HG03457 (cell line): ENCODE measurements around the gene LRRK1.
A peak's percentile ranks its signal among the peaks of the same experiment; 100 is the strongest.

ENCODE experiments used
- ATAC-seq: cut with Tn5 transposase; IDR thresholded peaks from one replicate; pipeline ENCODE4 v1.9.1; 2021; ENCODE audit warnings: moderate number of reproducible peaks; ENCODE audit not compliant: unreplicated experiment

LRRK1 gene

DNA sequence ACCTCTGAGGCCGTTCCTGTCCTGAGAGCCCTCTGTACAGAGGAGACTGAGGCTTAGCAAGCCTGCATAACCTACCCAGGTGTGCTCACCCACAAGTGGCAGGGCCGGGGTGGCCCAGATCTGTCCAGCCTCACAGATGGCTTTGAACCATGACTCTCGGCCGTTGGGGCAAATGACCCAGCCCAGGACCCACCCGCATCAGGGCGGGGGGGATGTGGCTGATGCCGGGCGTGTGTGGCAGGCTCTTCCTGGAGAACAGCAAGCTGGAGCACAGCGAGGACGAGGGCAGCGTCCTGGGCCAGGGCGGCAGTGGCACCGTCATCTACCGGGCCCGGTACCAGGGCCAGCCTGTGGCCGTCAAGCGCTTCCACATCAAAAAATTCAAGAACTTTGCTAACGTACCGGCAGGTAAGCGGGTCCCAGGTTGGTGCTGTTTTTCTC, 133.5 kb downstream of the LRRK1 start:
- ATAC-seq, result no peak

DNA sequence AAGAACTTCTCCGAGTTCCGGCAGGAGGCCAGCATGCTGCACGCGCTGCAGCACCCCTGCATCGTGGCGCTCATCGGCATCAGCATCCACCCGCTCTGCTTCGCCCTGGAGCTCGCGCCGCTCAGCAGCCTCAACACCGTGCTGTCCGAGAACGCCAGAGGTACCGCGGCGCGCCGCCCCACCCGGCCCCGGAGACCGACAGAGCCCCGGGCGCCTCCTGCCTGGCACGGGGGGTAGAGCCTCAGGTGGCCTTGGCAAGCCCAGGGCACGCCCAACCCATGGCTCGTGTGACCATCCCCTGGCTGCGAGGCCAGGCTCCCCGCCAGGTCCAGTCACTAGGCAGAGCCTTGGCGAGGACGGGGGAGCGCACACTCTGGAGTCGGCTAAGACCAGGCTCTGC, 134.1 kb downstream of the LRRK1 start:
- no peak for ATAC-seq

DNA sequence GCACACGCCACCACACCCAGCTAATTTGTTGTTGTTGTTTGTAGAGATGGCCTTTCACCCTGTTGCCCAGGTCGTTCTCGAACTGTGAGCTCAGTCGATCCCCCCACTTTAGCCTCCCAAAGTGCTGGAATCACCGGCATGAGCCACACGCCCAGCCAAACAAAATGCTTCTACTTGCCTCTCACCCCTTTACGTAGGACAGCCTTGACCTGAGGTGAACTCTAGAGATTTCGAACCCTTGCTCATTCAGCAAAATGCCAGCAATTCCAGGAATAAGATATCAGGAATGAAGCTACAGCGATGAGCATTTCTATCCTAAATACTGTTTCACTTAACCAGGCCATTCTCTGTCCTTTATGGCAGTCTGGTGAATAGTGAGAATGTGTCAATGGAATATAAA, 135.0 kb downstream of the LRRK1 start:
- no peak for ATAC-seq

DNA sequence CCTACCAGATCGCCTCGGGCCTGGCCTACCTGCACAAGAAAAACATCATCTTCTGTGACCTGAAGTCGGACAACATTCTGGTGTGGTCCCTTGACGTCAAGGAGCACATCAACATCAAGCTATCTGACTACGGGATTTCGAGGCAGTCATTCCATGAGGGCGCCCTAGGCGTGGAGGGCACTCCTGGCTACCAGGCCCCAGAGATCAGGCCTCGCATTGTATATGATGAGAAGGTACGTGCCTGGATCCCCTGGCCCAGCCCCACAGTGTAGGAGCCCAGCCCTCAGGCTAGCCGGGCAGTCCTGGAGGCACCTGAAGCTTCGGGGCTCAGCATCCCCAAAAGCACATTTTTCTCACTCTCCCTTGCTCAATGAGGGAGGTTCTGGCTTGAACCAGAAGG, 135.8 kb downstream of the LRRK1 start:
- ATAC-seq, result no peak

DNA sequence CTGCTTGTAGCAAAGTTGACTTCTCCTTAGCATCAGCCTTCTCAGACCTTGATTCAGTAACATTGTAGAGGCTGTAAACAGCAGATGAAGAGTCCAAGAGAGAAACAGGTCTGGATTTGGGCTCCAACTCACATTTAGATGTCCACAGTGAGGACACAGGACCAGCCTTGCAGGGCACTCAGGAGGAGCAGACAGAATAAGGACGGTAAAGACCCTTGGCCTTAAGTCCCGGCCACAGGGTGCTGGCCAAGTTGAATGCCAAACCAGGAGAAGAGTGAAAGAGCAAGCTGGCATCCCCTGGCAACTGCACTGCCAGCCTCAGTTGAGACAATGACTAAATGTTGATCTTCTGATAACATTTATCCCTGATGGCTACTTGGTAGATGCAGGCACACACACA, 136.3 kb downstream of the LRRK1 start:
- no peak for ATAC-seq

DNA sequence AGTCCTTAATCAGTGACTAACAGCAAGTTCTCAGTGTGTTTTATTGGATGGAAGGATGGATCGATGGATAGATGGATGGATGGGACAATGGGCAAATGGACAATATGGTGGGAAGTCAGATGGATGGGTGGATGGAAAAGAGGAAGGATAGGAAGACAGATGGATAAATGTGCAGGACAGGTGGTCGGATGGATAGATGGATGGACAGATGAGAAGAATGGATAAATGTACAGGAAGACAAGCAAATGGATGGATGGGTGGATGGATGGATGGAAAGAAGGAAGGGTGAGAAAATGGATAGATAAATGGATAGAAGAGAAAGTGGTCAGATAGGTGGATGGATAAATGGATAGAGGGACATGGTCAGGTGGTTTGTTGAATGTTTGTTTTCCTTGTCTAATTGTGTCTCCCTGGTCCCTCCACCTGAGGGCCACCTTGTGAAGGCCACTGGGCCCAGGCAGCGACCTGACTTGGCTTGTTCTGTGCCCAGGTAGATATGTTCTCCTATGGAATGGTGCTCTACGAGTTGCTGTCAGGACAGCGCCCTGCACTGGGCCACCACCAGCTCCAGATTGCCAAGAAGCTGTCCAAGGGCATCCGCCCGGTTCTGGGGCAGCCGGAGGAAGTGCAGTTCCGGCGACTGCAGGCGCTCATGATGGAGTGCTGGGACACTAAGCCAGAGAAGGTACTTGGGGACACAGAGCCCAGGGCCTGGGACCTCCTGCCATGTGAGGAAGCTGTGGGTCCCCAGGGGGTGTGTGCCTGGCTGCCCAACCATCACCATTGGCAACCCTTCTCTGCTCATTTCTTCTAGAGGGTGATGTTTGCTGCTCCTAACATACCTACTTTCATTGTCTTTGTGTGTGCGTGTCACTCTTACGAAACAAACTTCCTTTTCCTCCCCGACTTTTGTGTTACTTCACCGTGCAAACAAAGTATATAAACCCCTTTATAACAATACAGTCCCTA, 137.5 kb downstream of the LRRK1 start:
- no peak for ATAC-seq

DNA sequence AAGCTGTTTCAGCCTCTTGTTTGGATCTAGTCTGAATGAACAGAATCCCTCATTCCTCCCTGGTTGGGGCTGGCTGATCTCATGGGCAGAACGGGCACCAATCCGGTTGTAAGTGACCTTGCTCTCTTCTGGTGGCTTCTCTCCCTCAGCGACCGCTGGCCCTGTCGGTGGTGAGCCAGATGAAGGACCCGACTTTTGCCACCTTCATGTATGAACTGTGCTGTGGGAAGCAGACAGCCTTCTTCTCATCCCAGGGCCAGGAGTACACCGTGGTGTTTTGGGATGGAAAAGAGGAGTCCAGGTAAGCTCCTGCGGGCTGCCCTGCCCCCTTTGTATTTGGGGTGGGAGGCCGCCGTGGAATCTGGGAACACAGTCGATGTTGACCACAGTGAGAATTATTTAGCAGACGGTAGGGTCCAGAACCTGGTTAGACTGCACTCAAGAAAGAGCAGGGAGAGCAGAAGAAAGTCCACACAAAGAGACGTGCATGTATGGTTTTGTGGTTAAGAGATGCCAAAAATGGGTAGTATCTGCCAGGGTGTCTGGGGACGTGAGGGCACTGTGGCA, 138.8 kb downstream of the LRRK1 start:
- no peak for ATAC-seq

DNA sequence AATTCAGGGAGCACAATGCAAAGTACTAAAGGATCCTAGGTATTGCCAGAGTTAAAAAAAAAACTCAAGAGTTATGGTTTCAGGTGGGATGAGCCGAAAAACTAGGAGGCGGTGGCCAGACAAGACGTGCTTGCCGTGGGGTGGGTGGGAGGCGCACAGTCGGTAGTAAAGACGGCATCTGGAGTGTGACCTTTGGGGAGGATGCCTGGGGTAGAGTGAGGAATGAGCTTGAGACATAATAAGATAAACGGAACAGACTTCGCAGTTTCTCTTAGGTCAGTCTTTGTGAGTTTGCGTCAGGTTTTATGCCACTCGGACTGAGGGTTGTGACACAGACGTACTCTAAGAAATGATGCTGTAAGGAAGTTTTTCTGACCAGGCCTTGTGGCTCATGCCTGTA, 139.6 kb downstream of the LRRK1 start:
- no peak for ATAC-seq

DNA sequence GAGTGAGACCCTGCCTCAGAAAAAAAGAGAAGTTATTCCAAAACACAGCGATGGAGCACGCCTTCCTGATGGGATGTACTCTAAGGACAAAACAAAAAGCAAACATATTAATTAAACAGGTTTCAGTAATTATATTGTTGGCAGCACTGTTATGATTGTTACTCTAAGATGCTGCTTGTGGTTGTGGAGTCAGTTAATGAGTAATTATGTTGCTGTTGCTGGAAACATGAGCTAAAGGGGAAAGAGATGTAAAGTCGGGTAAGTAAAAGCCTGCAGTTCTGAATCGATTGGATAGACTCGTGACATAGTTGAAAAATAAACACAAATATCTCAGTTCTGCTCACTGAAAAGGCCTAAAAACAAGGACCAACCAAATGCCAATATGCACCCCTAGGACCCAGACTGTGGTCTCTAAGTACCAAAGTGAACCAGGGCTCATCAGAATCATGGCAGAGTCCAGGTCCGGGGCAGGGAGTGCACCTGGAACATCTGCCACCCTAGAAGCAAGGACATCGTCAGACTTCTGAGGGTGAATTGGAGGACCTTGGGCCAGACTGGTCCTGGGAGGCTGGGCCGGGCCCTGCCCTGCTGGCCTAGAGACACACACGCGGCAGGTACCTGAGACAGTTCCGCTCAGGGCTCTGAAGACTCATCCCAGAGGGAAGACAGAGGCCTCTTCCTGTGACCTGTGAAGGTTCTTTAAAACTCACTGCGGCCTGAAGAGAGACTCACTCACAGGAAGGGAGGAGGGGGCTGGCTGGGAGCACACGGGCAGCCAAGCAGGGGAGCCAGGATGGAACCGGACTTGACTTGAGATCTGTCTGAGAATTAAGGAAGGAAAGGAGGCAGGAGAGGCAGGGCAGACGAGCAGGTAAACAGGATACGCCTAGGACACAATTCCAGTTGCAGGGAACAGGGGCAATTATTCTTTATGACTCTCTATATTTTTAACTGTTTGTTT, 140.5 kb downstream of the LRRK1 start:
- ATAC-seq, result no peak

DNA sequence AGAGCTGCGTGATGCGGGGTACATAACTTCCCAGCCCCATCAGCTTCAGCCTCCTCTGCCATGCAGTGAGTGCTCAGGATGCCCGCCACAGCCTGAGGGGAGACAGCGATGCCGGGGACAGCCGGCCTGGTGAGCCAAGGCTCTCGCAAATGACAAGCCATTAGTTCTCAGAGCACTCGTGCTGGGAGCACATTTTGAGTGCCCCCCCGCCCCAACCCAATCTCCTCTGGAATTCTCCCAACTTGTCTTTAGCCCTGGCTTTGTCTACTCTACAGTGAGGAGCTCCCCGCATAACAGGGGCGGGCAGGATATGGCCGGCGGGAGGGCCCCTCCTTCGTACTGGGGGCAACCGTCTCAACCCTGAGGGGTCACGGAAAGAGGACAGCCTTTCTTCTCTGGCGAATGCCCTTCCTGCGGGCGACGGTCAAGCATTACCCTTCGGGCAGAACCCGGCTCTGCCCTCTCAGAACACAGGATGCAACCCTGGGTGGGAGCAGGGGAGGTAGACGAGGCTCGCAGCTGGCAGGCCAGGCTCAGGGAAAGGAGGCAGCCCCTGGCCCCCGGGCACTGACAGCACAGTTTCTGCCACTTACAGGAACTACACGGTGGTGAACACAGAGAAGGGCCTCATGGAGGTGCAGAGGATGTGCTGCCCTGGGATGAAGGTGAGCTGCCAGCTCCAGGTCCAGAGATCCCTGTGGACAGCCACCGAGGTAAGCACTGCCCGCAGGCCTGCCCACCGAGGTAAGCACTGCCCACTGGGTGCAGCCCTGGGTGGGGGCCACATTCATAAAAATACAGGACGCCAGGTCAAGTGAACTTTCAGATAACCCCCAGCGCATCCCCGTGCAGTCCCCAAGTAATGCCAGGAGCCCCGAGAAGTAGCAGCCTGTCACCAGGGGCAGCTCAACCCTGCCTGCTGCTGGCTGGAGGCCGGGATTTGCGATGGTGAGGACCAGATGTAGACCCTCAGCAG, 141.7 kb downstream of the LRRK1 start:
- ATAC-seq, result no peak

DNA sequence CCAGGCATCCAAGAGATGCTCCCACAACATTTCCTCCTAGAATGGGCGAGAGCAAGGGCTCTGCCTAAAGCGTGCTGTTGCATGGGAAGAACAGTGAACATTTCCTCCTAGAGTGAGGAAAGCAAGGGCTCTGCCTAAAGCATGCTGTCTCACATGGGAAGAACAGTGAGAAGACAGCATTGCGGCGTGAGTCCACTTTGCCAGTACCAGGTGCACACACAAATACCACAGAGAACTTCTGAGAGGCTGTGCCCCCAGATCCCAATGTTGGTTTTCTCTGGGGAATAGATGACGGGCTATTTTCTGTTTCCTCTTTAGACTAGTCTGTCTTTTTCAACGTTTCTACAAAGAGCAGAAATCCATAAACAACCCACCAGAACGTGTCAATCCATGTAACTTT, 142.9 kb downstream of the LRRK1 start:
- no peak for ATAC-seq

DNA sequence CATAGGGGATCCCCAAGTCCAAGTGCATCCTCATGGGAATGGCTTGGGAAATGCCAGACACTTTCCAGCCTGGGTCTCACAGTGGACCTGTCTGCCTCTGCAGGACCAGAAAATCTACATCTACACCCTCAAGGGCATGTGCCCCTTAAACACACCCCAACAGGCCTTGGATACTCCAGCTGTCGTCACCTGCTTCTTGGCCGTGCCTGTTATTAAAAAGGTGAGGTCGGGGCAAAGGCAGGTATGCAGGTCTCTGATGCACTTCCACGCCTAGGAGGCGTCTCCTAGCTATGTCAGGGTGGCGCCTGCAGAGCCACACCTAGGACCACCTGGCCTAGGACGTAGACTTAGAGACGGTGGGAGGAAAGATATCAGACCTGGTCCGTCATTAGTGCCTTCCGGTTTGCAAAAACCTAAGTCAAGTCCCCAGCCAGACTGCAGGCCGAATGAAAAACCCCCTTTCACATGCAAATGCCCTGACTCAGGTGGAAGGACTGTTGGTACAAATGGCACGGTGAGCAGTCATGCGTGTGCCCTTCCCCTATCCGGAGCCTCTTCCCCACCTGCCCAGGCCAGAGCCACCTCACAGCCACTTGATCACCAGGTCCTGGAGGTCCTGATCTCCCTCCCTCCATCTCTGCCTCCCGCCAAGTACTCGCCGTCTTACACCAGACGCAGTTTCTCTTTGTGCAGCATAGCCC, 143.5 kb downstream of the LRRK1 start:
- peak; percentile 53 for ATAC-seq

DNA sequence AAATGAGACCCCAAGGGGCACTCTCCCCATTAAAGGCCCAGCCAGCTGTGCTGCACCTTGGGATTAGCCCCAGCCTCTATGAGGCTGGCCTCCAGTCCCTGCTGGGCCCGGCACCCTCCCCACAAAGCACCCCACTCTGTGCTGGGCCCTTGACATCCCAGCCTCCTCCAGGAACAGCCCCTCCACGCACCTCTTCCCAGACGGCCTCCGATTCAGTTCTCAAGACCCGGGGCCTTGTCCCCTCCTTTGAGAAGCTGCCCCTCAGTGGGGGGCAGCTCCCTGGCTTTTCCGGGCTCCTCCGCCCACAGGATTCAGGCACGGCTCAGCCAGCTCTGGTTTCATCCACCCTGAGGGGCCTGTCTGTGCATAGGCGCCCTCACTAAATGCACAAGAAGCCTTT, 144.1 kb downstream of the LRRK1 start:
- ATAC-seq, result no peak

DNA sequence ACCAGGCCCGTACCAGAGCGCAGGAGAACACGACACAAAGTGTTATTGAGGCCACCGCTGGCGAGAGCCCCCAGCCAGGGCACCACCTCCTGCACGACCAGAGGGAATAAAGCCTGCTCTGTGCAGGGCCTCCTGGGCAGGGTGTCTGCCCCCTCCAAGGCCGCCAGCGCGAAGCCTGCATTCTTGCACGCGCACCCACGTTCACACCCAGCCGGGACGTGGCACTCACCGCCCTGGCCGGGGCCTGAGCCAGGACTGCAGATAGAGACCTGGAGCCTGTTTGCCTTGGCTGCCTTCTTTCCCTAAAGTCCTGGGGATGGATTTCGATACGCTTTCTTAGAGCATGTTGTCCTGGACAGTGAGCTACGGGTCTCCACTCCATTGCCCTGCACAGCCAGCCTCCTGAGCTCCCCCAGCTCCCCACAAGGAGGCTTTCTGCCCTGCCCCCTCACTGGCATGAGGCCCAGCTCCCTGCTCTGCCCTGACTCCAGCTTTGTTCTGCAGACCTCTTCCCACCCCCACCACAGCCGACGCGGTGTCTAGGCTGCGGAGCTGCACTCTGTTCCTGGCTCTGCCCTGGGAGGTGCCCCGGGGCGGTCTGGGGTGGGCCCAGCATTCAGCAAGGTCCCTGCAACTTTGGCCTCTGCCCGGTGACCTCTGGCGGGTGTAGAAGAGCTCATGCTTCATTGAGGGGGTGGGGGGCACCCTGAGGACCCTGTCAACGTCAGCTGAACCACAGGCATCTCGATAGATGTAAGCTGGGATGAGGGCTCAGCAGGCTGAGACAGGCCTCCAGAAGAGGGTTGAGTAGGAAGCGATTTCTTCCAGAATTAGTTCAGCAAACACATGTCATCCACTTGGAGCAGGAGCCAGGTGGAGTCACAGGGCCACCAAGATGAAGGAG, 145.0 kb downstream of the LRRK1 start:
- no peak for ATAC-seq

DNA sequence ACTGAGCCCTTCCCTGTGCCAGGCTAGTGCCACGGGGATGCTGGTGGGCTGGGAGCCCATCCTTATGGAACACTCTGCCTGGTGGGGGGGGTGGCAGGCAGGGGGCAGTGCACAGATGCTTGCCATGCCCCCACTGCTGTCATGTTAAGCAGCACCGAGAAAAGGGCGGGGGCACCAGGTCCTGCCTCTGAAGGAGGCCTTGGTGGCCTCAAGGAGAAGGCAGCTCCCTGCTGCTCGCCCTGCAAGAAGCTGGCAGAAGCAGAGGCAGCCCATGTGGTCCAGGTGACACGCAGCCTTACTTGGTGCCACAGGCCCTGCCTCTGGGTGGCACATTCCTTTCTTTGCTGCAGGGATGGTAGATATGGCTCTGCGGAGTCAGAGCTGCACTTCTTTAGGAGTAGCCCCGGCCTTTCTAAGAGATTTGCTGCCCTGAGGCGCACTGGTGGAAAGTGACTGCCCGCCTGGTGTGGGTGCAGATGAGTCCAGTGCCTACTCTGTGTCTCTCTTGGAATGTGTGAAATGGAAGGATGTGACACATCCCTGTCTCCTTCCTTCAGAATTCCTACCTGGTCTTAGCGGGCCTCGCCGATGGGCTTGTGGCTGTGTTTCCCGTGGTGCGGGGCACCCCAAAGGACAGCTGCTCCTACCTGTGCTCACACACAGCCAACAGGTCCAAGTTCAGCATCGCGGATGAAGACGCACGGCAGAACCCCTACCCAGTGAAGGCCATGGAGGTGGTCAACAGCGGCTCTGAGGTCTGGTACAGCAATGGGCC, 145.8 kb downstream of the LRRK1 start:
- no peak for ATAC-seq

DNA sequence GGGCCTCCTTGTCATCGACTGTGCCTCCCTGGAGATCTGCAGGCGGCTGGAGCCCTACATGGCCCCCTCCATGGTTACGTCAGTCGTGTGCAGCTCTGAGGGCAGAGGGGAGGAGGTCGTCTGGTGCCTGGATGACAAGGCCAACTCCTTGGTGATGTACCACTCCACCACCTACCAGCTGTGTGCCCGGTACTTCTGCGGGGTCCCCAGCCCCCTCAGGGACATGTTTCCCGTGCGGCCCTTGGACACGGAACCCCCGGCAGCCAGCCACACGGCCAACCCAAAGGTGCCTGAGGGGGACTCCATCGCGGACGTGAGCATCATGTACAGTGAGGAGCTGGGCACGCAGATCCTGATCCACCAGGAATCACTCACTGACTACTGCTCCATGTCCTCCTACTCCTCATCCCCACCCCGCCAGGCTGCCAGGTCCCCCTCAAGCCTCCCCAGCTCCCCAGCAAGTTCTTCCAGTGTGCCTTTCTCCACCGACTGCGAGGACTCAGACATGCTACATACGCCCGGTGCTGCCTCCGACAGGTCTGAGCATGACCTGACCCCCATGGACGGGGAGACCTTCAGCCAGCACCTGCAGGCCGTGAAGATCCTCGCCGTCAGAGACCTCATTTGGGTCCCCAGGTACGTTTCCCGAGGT, 146.5 kb downstream of the LRRK1 start:
- no peak for ATAC-seq
